GM19025 (cell line): ENCODE results near the gene GAS2L3.

ENCODE experiments used
- ATAC-seq: cut with Tn5 transposase; IDR thresholded peaks from one replicate; pipeline ENCODE4 v1.9.1; 2021; ENCODE audit warnings: mild to moderate bottlenecking, low read depth, moderate library complexity; ENCODE audit not compliant: unreplicated experiment

GAS2L3 gene

DNA sequence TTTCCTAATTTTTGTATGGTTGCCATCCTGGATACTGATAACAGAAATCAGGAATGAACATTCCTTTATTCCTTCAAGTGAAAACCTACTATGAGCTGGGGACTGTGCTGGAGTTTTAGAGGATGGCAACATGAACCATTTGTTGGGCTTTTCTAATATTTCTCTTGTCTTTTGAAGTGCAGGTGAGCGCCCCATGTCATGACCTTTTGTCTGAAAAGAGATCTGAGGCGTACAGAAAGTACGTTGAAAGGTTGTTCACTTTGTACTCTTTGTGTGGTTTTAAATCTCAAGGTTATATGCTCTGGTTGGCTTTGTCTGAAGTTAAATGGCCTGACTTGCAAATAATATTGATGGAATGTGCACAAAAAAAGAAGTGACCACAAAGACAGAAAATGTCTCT, 79.0 kb downstream of the GAS2L3 start:
- ATAC-seq: no peak

DNA sequence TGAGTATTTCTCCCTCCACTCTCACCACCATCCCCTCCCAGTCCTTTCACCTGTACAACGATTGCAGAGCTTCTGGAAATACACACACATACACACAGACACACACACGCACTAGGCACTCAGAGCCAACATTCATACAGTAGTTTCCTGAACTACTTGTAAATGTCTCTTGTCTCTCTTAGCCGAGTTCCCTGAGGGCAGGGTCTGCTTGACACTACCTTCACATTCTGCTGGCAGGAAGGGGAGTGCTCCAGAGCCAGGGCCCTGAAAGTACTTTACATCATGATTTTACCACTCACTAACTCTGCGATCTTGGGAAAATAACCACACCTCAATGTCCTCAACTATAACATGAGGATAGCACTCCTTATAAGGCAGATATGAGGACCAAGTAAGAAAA, 82.7 kb downstream of the GAS2L3 start:
- no peak for ATAC-seq

DNA sequence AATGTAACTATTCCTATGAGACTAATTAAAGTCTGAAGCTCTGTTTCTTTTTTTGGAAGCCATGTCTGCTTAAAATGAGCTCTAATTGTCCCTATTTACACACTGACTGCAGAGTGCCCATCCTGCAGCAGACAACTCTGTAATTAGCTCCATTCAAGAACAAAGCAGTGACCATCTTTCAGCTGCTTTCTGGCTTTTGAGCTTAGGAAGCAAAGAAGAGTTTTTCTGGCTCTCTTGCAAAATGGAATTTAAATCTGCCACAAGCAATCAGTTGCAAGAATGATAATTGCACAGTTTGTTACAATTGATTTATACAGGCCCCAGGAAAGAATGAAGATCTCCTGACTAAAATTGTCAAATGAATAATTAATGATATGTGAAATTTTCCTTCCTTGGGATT, 83.4 kb downstream of the GAS2L3 start:
- no peak for ATAC-seq

DNA sequence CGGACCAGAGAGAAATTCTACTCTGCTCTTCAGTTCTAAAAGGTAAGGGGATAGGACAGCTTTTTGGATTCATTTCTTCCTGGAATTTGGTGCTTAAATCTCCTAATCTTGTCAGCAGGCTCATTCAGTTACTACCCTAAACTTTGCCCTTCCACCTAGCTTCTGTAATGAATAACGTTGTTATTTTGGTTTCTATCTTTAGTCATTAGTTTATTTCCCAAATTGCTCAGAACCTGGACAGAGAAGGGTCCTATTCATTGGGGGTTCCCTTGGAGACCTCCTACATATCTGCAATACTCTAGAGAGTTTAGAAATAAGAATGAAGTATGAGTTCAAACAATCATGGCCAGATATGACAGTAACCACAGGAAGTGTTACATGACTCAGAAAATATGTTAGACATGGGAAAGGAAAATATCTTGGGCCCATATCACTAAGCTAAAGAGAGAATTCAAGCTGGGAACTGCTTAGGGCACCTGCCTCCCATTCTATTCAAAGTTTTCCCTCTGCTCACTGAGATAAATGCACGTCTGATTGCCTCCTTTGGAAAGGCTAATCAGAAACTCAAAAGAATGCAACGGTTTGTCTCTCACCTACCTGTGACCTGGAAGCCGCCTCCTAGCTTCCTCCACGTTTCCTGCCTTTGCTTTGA, 87.9 kb downstream of the GAS2L3 start:
- ATAC-seq: no peak

DNA sequence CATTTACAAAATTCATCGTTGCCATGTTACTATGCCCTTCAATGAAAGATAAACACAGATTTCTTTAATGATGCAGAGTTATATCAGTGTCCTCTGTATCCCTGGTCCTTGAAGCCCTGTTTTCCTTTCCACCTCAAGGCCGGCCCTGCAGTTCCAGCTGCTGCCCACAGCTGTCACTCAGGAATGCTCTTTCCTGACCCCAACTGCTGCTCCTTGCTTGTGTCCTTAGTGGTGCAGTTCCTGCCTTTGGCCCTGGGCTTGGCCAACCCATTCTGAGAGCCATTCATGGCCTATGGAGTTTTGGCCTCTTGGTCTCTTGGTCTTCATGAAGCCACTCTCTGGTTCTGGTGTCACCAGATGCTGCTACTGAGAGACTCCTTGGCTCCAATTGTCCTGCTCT, 93.1 kb downstream of the GAS2L3 start:
- ATAC-seq: no peak

DNA sequence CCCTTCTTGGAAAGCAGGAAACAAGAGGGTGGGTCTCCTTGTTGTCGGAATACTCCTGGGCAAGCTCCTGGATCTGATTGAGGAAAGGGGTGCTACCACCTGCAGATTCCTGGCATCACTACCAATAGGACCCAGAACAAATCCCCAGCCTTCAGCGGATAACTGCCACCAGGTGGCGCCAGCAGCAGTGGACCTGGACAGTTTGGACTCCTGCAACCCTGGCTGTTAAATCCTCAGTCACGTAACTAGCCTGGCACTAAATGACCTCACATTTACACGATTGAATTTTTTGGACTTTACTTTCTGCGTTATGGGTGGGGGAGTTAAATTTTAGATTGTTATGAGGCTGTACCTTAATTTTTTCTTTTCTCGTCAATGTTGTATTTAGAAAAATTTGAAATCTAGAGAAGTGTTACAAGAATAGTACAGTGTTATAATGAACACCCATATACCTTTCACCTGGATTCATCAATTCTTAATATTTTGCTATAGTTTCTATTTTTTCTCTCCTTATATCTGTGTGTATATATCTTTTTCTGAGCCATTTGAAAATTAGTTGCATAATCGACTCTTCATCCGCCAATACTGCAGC, 95.6 kb downstream of the GAS2L3 start:
- ATAC-seq: peak; percentile 60

DNA sequence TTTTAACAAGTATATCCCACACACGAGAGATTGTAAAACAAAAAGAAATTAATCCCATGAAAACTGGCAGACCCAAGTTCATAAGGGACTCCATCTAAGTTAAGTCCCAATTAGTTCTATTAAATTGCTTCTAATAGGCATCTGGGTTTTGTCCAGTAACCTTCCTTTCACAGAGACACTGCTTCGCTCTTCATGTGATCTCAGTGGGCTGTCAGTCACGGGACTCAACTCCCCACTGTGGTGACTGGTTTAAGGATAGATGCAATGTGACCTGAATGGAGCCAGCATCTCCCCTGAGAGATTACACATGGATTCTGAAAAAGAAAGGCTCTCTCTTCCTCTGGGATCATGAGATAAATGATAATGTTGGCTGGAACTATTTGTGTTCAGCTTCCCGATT, 96.4 kb downstream of the GAS2L3 start:
- no peak for ATAC-seq

DNA sequence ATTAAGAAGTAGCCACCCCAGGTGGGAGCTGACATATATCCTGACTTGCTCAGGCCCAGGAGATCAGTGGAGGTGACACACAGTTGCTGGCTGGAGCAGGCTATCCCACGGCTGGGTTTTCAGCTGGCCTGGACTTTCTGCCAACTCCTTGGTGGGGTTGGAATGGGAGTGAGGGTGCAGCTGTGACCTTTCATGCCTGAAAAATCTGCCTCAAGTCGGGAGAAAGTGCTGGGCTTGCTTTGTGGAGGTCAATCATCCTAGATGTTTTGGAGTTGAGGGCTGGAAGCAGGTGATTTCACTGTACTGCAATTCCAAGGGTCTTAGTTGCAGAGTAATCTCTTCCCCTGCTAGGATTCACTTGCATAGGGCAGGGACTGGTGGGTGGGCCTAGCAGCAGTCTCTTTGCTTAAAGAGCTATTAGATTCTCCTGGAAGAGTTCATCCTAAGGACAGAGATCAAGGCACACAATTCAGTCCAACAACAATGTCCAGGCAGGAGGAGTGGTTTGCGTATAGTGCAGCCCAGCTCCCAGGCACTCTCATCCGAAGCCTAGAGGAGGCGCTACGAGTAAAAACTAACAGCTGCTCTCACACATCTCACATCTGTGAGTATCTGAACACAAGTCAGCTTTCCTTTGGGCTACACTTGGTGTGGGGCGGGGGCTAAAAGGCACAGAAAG, 98.1 kb downstream of the GAS2L3 start:
- ATAC-seq: no peak

DNA sequence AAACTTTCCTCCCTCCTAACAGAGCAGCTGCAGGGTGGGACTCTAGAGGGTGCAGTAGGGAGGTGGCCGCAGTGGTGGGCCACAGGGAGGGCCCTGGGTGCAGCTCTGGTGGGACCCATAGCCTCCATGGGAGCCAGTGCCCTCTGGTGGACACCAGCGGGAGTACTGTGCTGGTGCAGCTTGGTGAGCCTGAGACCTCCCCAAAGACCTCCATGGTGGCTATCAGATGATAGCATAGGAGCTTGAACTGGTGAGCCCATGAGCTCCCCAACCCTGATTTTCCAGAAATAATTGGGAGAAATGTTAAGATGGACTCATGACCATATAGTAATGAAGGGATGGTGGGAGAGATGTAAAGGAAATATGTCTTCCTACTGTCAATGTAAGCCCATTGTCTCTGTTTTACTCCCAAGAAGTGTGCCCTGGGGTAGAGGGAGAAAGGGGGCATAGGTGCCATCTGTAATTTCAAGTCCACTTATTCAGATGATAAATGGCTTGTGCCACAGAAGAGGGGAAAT, 98.7 kb downstream of the GAS2L3 start:
- ATAC-seq: peak; percentile 61

DNA sequence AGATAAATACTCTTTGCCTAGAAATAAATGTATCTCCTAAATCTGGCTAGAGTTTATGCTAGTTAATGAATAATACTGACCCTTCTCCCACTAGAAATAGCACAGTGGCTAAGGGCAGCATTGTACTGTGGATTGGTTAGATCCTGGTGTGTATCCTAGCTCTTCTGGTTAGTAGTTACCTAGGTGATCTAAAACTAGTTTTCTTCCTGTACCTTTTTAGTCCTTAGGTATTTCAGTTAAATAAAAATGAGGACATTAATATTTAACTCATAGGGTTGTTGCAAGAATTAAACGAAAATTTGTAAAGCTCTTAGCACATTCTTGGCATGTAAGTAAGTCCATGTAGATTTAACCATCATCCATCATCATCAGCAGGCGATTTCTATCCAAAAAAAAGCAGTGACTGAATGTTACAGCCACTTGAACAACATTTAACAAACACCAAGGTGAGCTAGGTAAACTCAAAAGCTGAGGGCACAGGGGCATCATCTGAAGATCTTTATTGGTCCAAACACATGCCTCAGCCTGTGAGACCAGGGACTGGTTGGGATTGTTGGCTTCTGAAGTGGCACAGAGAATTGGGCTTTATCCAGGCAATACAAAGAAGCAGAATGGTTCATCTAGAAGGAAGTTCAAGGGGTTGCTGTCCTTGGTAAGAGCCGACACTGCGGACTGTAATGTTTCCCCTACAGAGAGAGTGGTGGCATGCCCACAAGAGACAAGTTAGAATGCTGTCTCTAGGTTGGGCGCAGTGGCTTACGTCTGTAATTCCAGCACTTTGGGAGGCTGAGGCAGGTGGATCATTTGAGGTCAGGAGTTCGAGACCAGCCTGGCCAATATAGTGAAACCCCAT, 100.8 kb downstream of the GAS2L3 start:
- no peak for ATAC-seq
